ENCODE data around the gene TFEC. TPM values are rescaled to one million over a fixed set of nuclear protein-coding genes. Genes with fewer than 3 reads are reported as not detected.
"Not testable (repeated sequence)": the region's sequence is repeated elsewhere in the genome, so short reads cannot be mapped to it uniquely, and the experiment has no call there.

Gene TFEC
- polyA plus RNA-seq, 4 donors, result 25.6 to 44.0 (median 29.7) TPM

DNA sequence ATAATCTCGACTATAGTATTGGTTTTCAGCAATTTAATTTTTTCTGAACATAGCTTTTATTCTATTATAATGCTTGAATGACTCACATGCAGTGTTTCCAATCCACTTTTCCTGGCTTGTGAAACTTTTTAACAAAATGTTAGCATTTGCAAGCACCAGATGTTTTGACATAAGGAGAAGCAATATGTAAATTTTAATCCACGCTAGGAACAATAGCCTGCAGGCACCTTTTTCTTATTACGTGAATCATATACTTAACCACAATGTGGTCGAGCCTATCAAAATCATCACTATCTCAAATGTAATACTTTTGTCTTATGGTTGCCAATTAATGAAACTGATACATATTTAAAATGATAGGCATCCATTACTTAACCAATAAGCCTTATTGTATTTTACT is 97.1 kb downstream of the TFEC start:
- no peak for DNase-seq (ENCODE audit: low read depth in 4 of 4, low spot score in 3 of 4)

DNA sequence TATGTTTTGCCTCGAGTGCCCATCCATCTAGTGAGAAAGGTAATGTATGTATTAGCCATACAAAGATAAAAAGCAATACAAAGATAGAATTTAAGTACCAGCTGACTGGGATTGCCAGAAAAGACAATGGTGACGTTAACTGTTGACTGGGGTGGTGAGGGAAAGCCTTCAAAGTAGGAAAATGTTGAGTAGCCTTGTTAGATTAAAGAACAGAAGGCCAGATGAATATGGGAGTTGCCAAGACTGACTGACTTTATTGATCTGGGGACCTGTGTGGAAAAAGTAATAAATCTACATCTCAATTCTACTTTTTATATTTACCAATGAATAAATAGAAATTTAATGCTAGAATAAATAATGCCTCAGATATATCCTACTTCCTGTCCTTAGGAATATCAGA is 97.7 kb downstream of the TFEC start:
- no peak for DNase-seq (ENCODE audit: low read depth in 4 of 4, low spot score in 3 of 4)

DNA sequence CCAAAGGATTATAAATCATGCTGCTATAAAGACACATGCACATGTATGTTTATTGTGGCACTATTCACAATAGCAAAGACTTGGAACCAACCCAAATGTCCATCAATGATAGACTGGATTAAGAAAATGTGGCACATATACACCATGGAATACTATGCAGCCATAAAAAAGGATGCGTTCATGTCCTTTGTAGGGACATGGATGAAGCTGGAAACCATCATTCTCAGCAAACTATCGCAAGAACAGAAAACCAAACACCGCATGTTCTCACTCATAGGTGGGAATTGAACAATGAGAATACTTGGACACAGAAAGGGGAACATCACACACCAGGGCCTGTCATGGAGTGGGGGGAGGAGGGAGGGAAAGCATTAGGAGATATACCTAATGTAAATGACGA is 100.4 kb downstream of the TFEC start:
- DNase-seq (ENCODE audit: low read depth in 4 of 4, low spot score in 3 of 4), result not testable (repeated sequence)

- DNase-seq (ENCODE audit: low read depth in 4 of 4, low spot score in 3 of 4), result not testable (repeated sequence)
Observed at GRCh38 chr7:115929736-115930135, 100.8 kb downstream of the TFEC start.

- DNase-seq (ENCODE audit: low read depth in 4 of 4, low spot score in 3 of 4), result no peak
Observed at GRCh38 chr7:115924411-115924810, 106.2 kb downstream of the TFEC start.

- no peak for DNase-seq (ENCODE audit: low read depth in 4 of 4, low spot score in 3 of 4)
Observed at GRCh38 chr7:115920367-115920766, 110.2 kb downstream of the TFEC start.

DNA sequence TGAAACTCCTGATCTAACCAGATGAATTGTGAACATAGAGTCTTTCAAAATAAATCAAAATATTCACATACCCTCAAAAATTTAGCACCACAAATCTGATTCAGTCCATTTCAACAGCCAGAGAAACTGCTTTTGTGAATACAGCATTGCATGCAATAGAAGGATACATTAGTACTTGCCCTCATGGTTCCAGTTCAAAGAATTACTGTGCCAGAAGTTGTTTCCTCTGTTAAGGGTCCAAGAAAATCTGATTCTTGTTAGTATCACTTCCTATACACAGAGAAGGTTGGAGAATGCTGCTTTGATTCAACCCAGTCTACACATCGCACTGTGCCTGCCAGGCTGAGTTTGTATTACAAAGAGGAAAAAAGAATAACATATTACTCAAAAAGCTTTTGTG is 115.6 kb downstream of the TFEC start:
- DNase-seq (ENCODE audit: low read depth in 4 of 4, low spot score in 3 of 4), result no peak

DNA sequence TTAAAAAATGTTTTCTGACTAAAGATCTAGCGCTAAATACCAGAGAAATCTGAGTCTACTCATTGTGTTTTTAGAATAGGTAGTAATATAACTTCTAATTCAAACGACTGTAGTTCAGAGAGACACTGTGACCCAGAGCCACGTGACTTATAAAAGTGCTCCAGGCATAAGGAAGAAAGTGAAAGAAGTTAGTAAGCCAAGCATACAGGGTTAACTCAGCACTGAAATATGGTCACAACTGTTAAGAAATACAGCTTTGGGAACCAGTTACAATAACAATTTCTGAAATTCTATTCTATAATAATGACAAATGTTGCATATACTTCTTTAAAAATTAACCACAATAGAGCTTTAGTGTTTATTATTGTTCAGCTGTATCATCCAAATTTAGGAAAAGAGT is 119.1 kb downstream of the TFEC start:
- no peak for DNase-seq (ENCODE audit: low read depth in 4 of 4, low spot score in 3 of 4)

GRCh38 chr7:115910541-115911164 is 119.9 kb downstream of the TFEC start:
- DNase-seq (ENCODE audit: low read depth in 4 of 4, low spot score in 3 of 4), result peak in 3 of 4 donors; percentile 18 to 33 (median 26)

GRCh38 chr7:115906731-115907130 is 123.8 kb downstream of the TFEC start:
- no peak for DNase-seq (ENCODE audit: low read depth in 4 of 4, low spot score in 3 of 4)

DNA sequence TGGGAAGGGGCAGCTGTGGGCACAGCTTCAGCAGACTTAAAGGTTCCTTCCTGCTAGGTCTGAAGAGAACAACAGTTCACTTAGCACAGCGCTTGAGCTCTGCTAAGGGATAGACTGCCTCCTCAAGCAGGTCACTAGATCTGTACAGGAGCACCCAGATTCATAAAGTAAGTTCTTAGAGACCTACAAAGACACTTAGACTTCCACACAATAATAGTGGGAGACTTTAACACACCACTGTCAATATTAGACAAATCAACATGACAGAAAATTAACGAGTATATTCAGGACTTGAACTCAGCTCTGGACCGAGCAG is 140.9 kb downstream of the TFEC start:
- DNase-seq (ENCODE audit: low read depth in 4 of 4, low spot score in 3 of 4), result no peak

DNA sequence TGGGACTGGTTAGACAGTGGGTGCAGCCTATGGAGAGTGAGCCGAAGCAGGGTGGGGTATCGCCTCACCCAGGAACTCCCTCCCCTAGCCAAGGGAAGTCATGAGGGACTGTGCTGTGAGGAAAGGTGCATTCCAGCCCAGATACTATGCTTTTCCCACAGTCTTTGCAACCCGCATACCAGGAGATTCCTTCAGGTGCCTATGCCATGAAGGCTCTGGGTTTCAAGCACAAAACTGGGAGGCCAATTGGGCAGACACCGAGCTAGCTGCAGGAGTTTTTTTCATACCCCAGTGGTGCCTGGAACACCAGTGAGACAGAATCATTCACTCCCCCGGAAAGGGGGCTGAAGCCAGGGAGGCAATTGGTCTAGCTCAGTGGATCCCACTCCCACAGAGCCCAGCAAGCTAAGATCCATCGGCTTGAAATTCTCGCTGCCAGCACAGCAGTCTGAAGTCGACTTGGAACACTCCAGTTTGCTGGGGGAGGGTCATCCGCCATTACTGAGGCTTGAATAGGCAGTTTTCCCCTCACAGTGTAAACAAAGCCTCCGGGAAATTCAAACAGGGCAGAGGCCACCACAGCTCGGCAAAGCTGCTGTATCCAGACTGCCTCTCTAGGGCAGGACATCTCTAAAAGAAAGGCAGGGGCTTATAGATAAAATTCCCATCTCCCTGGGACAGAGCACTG is 141.4 kb downstream of the TFEC start:
- DNase-seq (ENCODE audit: low read depth in 4 of 4, low spot score in 3 of 4), result no peak

GRCh38 chr7:115885550-115885949 is 145.0 kb downstream of the TFEC start:
- no peak for DNase-seq (ENCODE audit: low read depth in 4 of 4, low spot score in 3 of 4)

Other genes starting within 250 kb of the TFEC start
- 10 to 100 TPM; 72.8 to 85.7 (median 82.7) TPM for gene TES, start 179.8 kb upstream of the TFEC start, polyA plus RNA-seq (ENCODE audit: insufficient read length in 4 of 4)